Stimulated activated CD4-positive, alpha-beta T cell treated with anti-CD3 and anti-CD28 coated beads, Interleukin-4, amount 100 ng/mL, for 24 hours (primary cell): ENCODE results near the gene ARHGAP4.

Experiments
- DNase-seq: peaks from one replicate; pipeline ENCODE4 v3.0.0-alpha.2; 2020

ARHGAP4 gene

GRCh38 chrX:153903238-153903980 is 22.7 kb downstream of the ARHGAP4 start:
- no peak for DNase-seq

- no peak for DNase-seq
Measured at GRCh38 chrX:153902385-153902784, 23.7 kb downstream of the ARHGAP4 start.

GRCh38 chrX:153901753-153902140 is 24.3 kb downstream of the ARHGAP4 start:
- no peak for DNase-seq

- peak; percentile 65 for DNase-seq
Measured at GRCh38 chrX:153900831-153901752, 25.0 kb downstream of the ARHGAP4 start.

GRCh38 chrX:153897899-153898298 is 28.2 kb downstream of the ARHGAP4 start:
- DNase-seq: no peak

DNA sequence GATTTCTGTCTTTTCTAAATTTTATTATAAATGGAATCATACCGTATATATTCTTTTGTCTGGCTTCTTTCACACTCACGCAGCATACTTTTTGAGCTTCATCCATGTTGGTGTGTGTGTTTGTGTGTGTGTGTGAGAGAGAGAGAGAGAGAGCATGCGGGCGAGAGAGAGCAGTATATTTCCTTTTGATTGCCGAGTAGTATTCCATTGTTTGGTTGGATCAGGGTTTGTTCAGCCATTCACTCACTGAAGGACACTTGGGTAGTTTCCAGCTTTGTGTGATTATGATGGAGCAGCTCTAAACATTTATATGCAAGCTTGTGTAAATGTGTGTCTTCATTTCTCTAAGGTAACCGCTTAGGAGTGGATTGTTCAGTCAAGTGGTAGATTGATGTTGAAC is 36.9 kb downstream of the ARHGAP4 start:
- no peak for DNase-seq

DNA sequence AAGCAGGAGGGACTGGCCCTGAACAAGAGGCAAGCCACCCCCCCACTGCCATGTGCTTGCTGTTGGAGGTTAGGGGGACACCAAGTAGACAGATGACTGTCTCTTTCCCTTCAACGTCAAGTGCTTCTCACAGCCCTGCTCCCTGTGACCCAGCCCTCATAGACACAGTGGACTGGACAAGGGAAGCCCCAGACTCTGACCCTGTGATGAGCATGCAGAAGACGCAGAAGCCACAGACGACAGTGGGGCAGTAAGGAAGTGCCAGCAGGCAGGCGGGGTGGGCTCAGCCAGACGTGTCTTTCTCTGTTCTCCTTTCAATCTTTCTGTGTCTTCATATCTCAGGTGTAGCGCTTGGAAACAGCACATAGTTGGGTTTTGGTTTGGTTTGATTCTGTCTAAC is 37.7 kb downstream of the ARHGAP4 start:
- DNase-seq: no peak

DNA sequence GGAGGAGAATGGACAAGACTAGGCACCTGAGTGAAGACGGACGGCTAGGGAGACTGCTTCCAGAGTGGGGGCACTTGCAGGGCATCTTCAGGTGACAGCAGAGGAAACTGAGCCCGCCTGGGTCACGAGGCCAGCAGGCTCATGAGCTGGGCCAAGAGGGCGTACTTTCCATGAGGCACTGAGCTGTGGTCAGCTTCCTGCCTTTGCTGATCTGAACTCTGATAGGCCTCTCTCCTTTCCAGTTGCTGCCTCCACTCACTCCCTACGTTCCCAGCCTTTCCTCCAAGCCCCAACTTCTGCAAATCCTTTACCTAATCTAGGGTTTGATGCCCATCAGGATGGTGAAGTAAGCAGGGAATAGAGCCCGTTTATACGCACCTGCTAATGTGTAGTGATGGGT is 38.7 kb downstream of the ARHGAP4 start:
- no peak for DNase-seq

DNA sequence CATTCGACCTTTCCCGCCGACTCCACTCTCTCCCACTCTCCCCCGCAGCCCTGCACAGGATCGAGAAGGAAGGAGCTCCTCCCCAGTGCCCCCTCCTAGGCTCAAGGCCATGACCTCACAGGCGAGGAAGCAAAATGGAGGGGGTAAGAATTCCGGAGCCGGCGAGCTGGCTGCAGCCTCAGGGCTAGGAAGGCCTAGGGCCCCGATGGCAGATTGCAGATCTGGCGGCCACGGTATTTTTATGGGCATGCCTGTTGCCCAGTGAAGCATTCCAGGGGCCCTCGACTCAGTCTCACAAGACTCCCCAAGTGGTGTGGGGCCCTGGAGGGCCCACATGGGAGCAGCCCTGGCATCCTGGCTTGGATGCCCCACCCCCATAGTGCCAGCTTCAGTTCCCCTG is 39.1 kb downstream of the ARHGAP4 start:
- DNase-seq: no peak

GRCh38 chrX:153885968-153886903 is 39.8 kb downstream of the ARHGAP4 start, which contains the start of gene L1CAM:
Gene L1CAM, minus strand, starts transcription at chrX:153886173. Its CDS starts 10,337 bp downstream, at chrX:153875836.
- DNase-seq: no peak

- no peak for DNase-seq
Measured at GRCh38 chrX:153885208-153885787, 40.8 kb downstream of the ARHGAP4 start.

GRCh38 chrX:153884590-153884989 is 41.5 kb downstream of the ARHGAP4 start:
- DNase-seq: no peak

GRCh38 chrX:153884136-153884535 is 41.9 kb downstream of the ARHGAP4 start:
- DNase-seq: no peak

DNA sequence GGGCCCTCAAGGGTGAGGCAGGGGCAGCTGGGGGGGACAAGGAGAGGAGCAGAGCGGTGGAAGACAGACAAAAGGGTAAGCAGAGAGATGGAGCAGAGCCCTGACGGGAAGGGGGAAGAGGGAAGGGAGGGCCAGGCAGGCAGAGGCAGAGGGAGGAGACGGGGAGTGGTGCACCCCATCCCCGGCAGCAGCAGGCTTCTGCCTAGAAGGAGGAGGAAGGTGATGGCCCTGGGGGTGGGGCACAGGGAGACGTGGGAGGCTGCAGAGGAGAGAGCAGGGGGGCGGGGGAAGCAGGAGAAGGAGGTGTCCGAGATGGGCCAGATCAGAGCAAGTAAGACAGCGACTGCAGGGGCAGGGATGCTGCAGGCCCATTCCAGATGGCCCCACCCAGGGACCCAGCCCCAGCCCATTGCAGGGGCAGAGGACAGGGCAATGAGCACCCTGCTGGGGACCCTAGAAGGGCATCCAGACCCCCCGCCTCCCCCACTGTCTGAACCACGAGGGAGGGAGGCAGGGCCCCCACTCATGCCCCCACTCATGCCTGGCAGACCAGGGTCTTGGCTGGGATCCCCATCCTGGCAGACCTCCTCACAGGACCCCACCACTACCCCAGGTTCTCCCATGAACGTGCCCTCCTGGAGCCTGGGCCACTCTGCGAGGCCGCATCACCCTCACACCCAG is 42.8 kb downstream of the ARHGAP4 start:
- no peak for DNase-seq

DNA sequence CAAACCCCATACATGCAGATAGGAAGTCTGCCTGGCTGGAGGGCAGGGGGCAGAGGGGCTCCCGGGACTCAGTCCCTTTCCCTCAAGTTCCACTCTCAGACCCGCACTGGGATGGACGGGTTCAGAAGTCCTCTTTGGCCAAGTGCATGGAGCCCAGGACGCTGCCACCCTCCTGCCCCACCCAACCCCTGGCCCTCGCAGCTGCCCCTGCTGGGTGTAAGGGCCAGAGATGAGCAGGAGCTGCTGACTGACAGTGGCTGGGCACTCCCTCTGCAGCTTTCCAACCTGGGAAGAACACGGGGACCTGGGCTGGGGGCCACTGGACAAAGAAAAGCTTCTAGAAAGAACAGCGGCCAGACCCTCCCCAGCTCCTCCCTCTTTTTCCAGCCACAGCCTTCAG is 43.5 kb downstream of the ARHGAP4 start:
- DNase-seq: no peak

GRCh38 chrX:153882086-153882498 is 44.0 kb downstream of the ARHGAP4 start:
- no peak for DNase-seq

DNA sequence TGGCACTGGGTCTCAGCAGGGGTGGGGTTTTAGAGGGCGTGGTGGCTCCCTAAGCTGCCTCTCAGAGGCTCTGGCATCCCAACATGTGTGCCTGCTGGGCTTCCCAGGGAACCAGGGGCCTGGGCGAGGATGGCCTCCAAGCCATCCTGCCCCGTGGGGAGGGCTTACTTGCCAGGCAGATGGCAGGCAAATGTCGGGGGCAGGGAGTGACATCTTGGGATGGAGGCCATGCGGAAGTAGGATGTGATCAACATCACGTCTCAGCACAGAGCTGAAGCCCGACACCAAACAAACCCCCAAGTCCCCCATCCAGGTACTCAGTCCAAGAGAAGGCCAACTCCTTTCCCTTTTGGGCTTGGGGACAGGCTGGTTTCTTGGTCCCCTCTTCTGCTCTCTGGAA is 44.8 kb downstream of the ARHGAP4 start:
- DNase-seq: no peak

DNA sequence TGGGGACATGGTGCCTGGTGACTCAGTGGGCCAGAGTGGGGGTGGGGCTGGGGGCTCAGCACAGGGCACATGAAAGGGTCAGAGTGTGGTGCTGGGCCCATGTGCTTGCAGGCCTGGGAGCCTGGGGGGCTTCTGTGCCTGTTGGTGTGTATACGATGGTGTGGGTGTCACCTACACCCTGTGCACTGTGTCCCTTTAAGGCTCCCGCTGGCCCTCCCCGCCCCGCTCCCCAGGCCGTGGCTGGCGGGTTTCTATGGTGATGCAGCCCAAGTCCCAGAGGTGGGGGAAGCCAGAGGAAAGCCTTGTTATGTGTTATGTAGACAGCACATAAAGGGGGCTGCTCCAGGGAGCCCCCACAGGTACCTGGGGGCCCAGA is 45.6 kb downstream of the ARHGAP4 start:
- DNase-seq: no peak

GRCh38 chrX:153879741-153880439 is 46.2 kb downstream of the ARHGAP4 start:
- DNase-seq: no peak

DNA sequence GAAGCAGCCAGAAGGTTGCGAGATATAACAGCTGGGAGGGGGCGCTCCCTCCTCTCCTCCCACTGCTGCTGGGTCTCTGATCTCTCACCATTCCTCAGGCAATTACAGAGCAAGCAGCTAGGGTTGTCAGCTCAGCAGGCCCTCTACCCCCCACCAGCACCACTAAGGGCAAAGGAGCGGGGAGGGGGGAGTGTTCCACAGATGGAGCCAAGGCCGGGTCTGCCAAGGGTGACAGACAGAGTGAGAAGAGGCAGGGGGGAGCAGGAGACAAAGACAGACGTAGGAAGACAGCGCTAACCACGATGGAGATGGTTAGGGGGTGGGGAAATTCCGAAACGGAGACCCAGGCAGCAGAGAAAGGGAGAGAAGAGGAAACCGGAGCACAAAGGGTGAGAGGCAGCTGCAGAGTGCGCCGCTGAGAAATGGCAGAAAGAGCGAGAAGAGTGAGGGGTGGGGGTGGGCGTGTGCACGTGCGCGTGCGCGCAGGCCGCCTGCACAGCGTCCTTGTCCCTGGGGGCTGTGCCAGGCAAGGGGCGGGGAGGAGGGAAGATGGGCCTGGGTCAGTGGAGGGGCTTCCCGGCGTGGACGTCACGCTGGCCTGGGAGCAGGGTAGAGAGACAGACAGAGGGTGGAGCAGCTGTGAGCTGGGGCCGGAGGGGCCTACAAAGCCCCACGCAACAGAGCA is 47.0 kb downstream of the ARHGAP4 start:
- peak; percentile 27 for DNase-seq

GRCh38 chrX:153878345-153878744 is 47.7 kb downstream of the ARHGAP4 start:
- DNase-seq: no peak
